ENCODE data around the gene PLD2.

Gene PLD2

DNA sequence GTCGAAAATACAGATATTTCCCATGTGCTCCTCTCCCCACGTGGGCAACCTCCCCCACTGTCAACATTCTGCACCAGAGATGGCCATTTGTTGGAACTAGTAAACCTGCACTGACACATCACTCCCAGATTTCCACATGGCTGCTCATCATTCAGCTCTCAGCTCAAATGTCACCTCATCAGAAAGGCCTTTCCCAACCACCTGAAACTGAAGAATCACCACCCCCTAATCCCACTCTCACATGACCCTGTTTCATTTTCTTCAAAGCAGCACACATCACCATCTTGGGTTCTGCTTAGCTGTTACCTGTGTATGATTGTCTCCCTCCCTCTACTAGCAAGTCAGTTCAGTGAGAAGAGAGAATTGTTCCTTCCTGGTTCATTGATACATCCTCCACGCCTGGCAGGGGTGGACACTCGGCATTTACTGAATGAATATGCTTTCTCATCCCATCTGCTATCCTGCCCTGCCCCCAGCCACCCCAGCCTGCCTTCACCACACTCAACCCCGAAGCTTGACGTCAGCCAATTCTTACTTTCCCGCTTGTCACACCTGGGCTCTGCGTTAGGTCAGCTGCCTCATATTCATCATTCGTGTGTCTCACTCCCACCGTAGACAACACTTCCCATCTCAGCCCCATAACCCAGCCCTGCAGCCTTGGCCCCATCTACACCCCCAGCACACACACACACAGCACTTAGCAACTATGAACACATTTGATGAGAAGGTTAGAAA is 6.3 kb upstream of the PLD2 start:
- no peak overlapping the region for H3K4me3 ChIP-seq (ENCODE audit: low read length)
- peaks cover 18% of the 10 kb centered on the region for H3K36me3 ChIP-seq (ENCODE audit: control insufficient read depth, low read depth, low read length)
- H3K9ac ChIP-seq (ENCODE audit: low read length) = no peak overlapping the region
- no peaks in the 10 kb centered on the region for H3K4me1 ChIP-seq (ENCODE audit: control insufficient read depth, low read depth, low read length)
- H3K9me3 ChIP-seq (ENCODE audit: control insufficient read depth, low read depth, low read length) = no peaks in the 10 kb centered on the region
- H3K27ac ChIP-seq (ENCODE audit: low read length) = no peak overlapping the region
- no peaks in the 10 kb centered on the region for H3K27me3 ChIP-seq (ENCODE audit: control insufficient read depth, insufficient read depth, low read length)

- H3K27me3 ChIP-seq (ENCODE audit: control insufficient read depth, insufficient read depth, low read length) = no peaks in the 10 kb centered on the region
- no peak within 1 kb of the TSS for H3K27ac ChIP-seq (ENCODE audit: low read length)
- no peaks in the 10 kb centered on the region for H3K9me3 ChIP-seq (ENCODE audit: control insufficient read depth, low read depth, low read length)
- peaks cover 18% of the 10 kb centered on the region for H3K36me3 ChIP-seq (ENCODE audit: control insufficient read depth, low read depth, low read length)
- no peaks in the 10 kb centered on the region for H3K4me1 ChIP-seq (ENCODE audit: control insufficient read depth, low read depth, low read length)
- H3K4me3 ChIP-seq (ENCODE audit: low read length) = no peak within 1 kb of the TSS
- H3K9ac ChIP-seq (ENCODE audit: low read length) = no peak within 1 kb of the TSS
Measured at GRCh38 chr17:4802228-4802627, 4.7 kb upstream of the PLD2 start, which contains the start of gene C17orf114. C17orf114 (minus strand) TSS chr17:4802328.

- H3K36me3 ChIP-seq (ENCODE audit: control insufficient read depth, low read depth, low read length) = peaks cover 3% of the 10 kb centered on the region
- peak overlapping the region; percentile 24 for H3K9ac ChIP-seq (ENCODE audit: low read length)
- peak overlapping the region; percentile 66 for H3K4me3 ChIP-seq (ENCODE audit: low read length)
- no peak overlapping the region for H3K27ac ChIP-seq (ENCODE audit: low read length)
- H3K4me1 ChIP-seq (ENCODE audit: control insufficient read depth, low read depth, low read length) = no peaks in the 10 kb centered on the region
- no peaks in the 10 kb centered on the region for H3K27me3 ChIP-seq (ENCODE audit: control insufficient read depth, insufficient read depth, low read length)
- no peaks in the 10 kb centered on the region for H3K9me3 ChIP-seq (ENCODE audit: control insufficient read depth, low read depth, low read length)
Measured at GRCh38 chr17:4806456-4806776, 536 bp upstream of the PLD2 start.

GRCh38 chr17:4807605-4808377 is 839 bp downstream of the PLD2 start:
- no peak overlapping the region for H3K27ac ChIP-seq (ENCODE audit: low read length)
- no peak overlapping the region for H3K9ac ChIP-seq (ENCODE audit: low read length)
- peak overlapping the region; percentile 63 for H3K4me3 ChIP-seq (ENCODE audit: low read length)

GRCh38 chr17:4808378-4808767 is 1.4 kb downstream of the PLD2 start:
- Histone ChIP-seq H3K4me3 (ENCODE audit: low read length) (no peak overlapping the region), H3K9me3 (ENCODE audit: control insufficient read depth, low read depth, low read length) (no peaks in the 10 kb centered on the region), H3K27me3 (ENCODE audit: control insufficient read depth, insufficient read depth, low read length) (no peaks in the 10 kb centered on the region), H3K27ac (ENCODE audit: low read length) (no peak overlapping the region), H3K36me3 (ENCODE audit: control insufficient read depth, low read depth, low read length) (peaks cover 6% of the 10 kb centered on the region), H3K9ac (ENCODE audit: low read length) (no peak overlapping the region), H3K4me1 (ENCODE audit: control insufficient read depth, low read depth, low read length) (no peaks in the 10 kb centered on the region)

More at GRCh38 chr17:4807605-4808377, 839 bp downstream of the PLD2 start:
- Histone ChIP-seq H3K4me1 (ENCODE audit: control insufficient read depth, low read depth, low read length) (no peaks in the 10 kb centered on the region), H3K9me3 (ENCODE audit: control insufficient read depth, low read depth, low read length) (no peaks in the 10 kb centered on the region), H3K27me3 (ENCODE audit: control insufficient read depth, insufficient read depth, low read length) (no peaks in the 10 kb centered on the region), H3K36me3 (ENCODE audit: control insufficient read depth, low read depth, low read length) (peaks cover 6% of the 10 kb centered on the region)

GRCh38 chr17:4810696-4811290 is 3.8 kb downstream of the PLD2 start:
- H3K27me3 ChIP-seq (ENCODE audit: control insufficient read depth, insufficient read depth, low read length) = no peaks in the 10 kb centered on the region
- H3K36me3 ChIP-seq (ENCODE audit: control insufficient read depth, low read depth, low read length) = peaks cover 15% of the 10 kb centered on the region
- no peak overlapping the region for H3K9ac ChIP-seq (ENCODE audit: low read length)
- H3K9me3 ChIP-seq (ENCODE audit: control insufficient read depth, low read depth, low read length) = no peaks in the 10 kb centered on the region
- H3K27ac ChIP-seq (ENCODE audit: low read length) = no peak overlapping the region
- no peak overlapping the region for H3K4me3 ChIP-seq (ENCODE audit: low read length)
- no peaks in the 10 kb centered on the region for H3K4me1 ChIP-seq (ENCODE audit: control insufficient read depth, low read depth, low read length)

DNA sequence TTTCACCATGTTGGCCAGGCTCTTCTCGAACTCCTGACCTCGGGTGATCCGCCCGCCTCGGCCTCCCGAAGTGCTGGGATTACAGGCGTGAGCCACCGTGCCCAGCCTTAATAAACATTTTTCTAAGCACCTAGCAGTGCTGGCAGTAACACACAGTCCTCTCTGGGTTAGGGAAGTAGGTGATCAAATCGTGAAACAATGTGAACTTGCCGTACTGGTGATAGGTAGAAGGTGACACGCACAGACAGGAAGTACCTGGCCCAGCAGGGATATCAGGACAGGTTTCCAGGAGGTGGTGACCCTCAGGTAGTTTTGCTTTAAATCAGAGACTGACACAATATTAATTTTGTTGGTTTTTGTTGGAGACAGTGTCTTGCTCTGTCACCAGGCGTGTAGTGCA is 4.5 kb downstream of the PLD2 start:
- no peaks in the 10 kb centered on the region for H3K9me3 ChIP-seq (ENCODE audit: control insufficient read depth, low read depth, low read length)
- no peak overlapping the region for H3K9ac ChIP-seq (ENCODE audit: low read length)
- no peaks in the 10 kb centered on the region for H3K27me3 ChIP-seq (ENCODE audit: control insufficient read depth, insufficient read depth, low read length)
- no peaks in the 10 kb centered on the region for H3K4me1 ChIP-seq (ENCODE audit: control insufficient read depth, low read depth, low read length)
- no peak overlapping the region for H3K4me3 ChIP-seq (ENCODE audit: low read length)
- peaks cover 17% of the 10 kb centered on the region for H3K36me3 ChIP-seq (ENCODE audit: control insufficient read depth, low read depth, low read length)
- no peak overlapping the region for H3K27ac ChIP-seq (ENCODE audit: low read length)

- no peaks in the 10 kb centered on the region for H3K9me3 ChIP-seq (ENCODE audit: control insufficient read depth, low read depth, low read length)
- H3K9ac ChIP-seq (ENCODE audit: low read length) = no peak overlapping the region
- H3K36me3 ChIP-seq (ENCODE audit: control insufficient read depth, low read depth, low read length) = peaks cover 22% of the 10 kb centered on the region
- H3K4me1 ChIP-seq (ENCODE audit: control insufficient read depth, low read depth, low read length) = no peaks in the 10 kb centered on the region
- H3K27ac ChIP-seq (ENCODE audit: low read length) = no peak overlapping the region
- H3K27me3 ChIP-seq (ENCODE audit: control insufficient read depth, insufficient read depth, low read length) = no peaks in the 10 kb centered on the region
- H3K4me3 ChIP-seq (ENCODE audit: low read length) = no peak overlapping the region
Measured at GRCh38 chr17:4812690-4813089, 5.7 kb downstream of the PLD2 start.

GRCh38 chr17:4815043-4815675 is 8.2 kb downstream of the PLD2 start:
- Histone ChIP-seq H3K4me1 (ENCODE audit: control insufficient read depth, low read depth, low read length) (no peaks in the 10 kb centered on the region), H3K27me3 (ENCODE audit: control insufficient read depth, insufficient read depth, low read length) (no peaks in the 10 kb centered on the region), H3K9ac (ENCODE audit: low read length) (no peak overlapping the region), H3K9me3 (ENCODE audit: control insufficient read depth, low read depth, low read length) (no peaks in the 10 kb centered on the region), H3K36me3 (ENCODE audit: control insufficient read depth, low read depth, low read length) (peaks cover 30% of the 10 kb centered on the region), H3K27ac (ENCODE audit: low read length) (no peak overlapping the region), H3K4me3 (ENCODE audit: low read length) (no peak overlapping the region)

DNA sequence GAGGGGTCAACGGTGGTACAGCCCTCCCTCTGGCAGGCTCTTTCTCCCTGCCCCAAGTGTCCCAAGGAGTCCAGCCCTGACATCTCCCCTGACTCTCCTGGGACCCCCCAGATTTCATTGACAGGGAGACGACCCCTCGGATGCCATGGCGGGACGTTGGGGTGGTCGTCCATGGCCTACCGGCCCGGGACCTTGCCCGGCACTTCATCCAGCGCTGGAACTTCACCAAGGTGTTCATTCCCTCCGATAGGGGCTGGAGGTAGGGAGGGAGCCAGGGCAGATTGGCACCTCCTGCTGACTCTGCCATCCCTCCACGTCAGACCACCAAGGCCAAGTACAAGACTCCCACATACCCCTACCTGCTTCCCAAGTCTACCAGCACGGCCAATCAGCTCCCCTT is 9.9 kb downstream of the PLD2 start:
- Histone ChIP-seq H3K4me1 (ENCODE audit: control insufficient read depth, low read depth, low read length) (no peaks in the 10 kb centered on the region), H3K27ac (ENCODE audit: low read length) (no peak overlapping the region), H3K4me3 (ENCODE audit: low read length) (no peak overlapping the region), H3K27me3 (ENCODE audit: control insufficient read depth, insufficient read depth, low read length) (no peaks in the 10 kb centered on the region), H3K9me3 (ENCODE audit: control insufficient read depth, low read depth, low read length) (no peaks in the 10 kb centered on the region), H3K36me3 (ENCODE audit: control insufficient read depth, low read depth, low read length) (peaks cover 27% of the 10 kb centered on the region), H3K9ac (ENCODE audit: low read length) (no peak overlapping the region)

DNA sequence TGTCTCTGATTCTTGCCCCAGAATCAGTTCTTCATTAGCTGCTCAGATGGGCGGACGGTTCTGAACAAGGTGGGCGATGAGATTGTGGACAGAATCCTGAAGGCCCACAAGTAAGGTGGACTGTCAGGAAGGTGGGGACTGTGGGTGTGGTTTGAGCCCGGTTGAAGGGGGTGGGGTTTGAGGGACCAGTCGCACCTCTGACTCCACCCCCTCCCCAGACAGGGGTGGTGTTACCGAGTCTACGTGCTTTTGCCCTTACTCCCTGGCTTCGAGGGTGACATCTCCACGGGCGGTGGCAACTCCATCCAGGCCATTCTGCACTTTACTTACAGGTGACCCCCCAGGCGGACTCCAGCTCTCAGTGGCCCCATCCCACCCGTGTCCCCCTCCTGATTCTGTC is 11.3 kb downstream of the PLD2 start:
- H3K4me3 ChIP-seq (ENCODE audit: low read length) = no peak overlapping the region
- no peak overlapping the region for H3K9ac ChIP-seq (ENCODE audit: low read length)
- H3K27ac ChIP-seq (ENCODE audit: low read length) = no peak overlapping the region
- no peaks in the 10 kb centered on the region for H3K9me3 ChIP-seq (ENCODE audit: control insufficient read depth, low read depth, low read length)
- peaks cover 27% of the 10 kb centered on the region for H3K36me3 ChIP-seq (ENCODE audit: control insufficient read depth, low read depth, low read length)
- H3K27me3 ChIP-seq (ENCODE audit: control insufficient read depth, insufficient read depth, low read length) = no peaks in the 10 kb centered on the region
- no peaks in the 10 kb centered on the region for H3K4me1 ChIP-seq (ENCODE audit: control insufficient read depth, low read depth, low read length)

Data from iPS-18a (cell line).